HG03575 (cell line): ENCODE results near the gene TPTE.
"Not testable (repeated sequence)": the region's sequence is repeated elsewhere in the genome, so short reads cannot be mapped to it uniquely, and the experiment has no call there.

ENCODE experiments used
- ATAC-seq: cut with Tn5 transposase; IDR thresholded peaks from one replicate; pipeline ENCODE4 v1.9.1; 2021; ENCODE audit not compliant: unreplicated experiment, insufficient number of reproducible peaks, low FRiP score; ENCODE audit errors: extremely low read depth

The TPTE gene

DNA sequence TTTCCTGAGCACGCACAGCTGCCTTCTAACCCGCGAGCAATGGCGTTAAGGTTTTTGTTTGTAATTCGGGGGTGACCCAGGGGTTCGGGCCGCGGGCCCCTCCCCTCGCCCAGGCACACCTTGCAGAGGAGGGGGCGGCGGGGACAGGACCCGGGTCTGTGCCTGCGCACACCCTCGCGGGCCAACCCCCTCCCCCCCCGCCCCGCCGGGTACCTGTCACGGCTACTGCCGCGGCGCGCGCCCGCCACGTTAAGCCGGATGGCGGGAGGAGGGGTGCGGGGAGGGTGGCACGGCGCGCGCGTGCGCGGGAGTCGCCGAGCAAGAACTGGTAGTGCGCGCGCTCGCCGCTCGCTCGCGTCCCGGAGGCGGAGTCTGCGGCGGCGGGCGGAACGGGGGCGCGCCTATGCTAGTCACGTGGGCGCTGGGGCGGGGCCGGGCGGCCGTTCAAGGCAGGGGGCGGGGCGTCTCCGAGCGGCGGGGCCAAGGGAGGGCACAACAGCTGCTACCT lies at the start of gene TPTE:
Gene TPTE, plus strand, starts transcription at position 493 of the 508 bp plus-strand sequence. CDS start 17,141 bp downstream, outside the sequence.
- ATAC-seq: no peak

DNA sequence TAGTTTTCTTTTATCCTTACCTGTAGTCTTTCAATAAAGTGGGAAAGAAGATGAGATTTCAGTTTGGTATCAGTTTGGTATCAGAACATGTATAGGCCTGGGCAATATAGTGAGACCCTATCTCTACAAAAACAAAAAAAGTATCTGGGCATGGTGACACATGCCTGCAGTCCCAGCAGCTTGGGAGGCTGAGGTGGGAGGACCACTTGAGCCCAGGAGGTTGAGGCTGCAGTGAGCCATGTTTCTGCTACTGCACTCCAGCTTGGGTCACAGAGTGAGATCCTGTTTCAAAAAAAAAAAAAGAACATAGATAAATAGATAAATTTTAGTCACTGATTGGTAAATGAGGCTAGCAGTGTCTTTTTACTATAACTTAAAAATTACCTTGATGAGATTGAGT lies 49.4 kb upstream of the TPTE start:
- not testable (repeated sequence) for ATAC-seq

DNA sequence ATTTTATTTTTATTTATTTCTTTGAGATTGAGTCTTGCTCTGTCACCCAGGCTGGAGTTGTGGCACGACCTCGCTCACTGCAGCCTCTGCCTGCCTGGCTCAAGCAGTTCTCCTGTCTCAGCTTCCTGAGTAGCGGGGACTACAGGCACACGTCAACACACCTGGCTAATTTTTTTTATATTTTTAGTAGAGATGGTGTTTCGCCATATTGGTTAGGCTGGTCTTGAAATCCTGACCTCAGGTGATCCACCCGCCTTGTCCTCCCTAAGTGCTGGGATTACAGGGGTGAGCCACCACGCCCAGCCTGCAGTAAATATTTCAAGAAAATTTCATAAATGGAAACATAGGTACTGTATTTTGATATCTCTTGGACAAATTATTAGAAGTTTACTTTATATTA lies 43.6 kb upstream of the TPTE start:
- not testable (repeated sequence) for ATAC-seq

- ATAC-seq: not testable (repeated sequence)
These were observed 41.5 kb upstream of the TPTE start for GRCh38 chr21:10479875-10480274.

GRCh38 chr21:10484864-10485263 lies 36.5 kb upstream of the TPTE start:
- not testable (repeated sequence) for ATAC-seq

DNA sequence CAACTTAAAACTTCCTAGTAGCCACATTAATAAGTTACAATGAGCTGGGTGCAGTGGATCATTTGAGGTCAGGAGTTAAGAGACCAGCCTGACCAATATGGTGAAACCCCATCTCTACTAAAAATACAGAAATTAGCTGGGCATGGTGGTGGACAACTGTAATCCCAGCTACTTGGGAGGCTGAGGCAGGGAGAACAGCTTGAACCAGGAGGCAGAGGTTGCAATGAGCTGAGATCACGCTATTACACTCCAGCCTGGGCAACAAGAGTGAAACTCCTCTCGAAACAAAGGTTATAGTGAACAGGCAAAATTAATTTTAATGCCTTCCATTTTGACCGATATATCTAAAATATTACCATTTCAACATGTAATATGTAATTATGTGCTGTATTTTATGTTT lies 30.9 kb upstream of the TPTE start:
- ATAC-seq: not testable (repeated sequence)

DNA sequence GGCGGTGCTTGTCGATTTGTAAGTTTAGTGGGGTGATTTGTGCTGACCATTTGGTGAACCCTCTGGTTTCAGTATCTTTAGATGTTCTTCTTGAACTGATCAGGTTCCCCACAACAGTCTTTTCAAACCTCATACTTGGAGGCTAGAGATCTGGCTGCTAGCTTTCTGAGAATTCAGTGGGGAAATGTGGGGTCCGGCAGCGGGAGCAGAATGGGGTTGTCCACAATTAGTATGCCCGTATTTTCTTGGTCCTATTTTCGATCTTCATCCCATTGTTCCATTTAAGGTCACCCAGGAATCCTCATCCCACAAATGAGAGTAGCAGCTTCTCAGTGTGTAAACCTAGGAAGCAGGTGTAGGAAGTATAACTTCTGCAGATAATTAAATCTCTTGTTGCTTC lies 10.3 kb upstream of the TPTE start:
- ATAC-seq: no peak

DNA sequence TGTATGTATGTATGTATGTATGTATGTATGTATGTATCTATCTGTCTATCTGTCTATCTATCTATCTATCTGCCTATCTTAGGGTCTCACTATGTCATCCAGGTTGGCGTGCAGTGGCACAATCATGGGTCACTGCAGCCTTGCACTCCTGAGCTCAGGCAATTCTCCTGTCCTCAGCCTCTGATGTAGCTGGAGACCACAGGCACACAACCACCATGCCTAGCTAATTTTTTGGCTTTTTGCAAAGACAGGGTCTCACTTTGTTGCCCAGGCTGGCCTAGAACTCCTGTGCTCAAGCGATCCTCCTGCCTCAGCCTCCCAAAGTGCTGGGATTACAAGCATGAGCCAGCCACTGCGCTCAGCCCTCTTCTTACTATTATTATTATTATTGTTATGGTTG lies 4.5 kb upstream of the TPTE start:
- ATAC-seq: not testable (repeated sequence)

DNA sequence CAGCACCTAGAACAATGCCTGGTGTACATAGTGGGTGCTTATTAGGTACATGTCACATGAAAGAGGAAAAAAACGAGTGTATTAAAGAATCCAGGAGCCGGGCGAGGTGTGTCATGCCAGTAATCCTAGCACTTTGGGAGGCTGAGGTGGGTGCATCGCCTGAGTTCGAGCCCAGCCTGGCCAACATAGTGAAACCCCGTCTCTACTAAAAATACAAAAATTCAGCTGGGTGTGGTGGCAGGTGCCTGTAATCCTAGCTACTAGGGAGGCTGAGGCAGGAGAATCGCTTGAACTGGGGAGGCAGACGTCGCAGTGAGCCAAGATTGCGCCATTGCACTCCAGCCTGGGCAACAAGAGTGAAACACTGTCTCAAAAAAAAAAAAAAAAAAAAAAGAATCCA lies 3.5 kb upstream of the TPTE start:
- ATAC-seq: not testable (repeated sequence)

GRCh38 chr21:10521835-10522500 lies 585 bp downstream of the TPTE start:
- not testable (repeated sequence) for ATAC-seq

- ATAC-seq: no peak
These were observed 18.6 kb downstream of the TPTE start for GRCh38 chr21:10539956-10540355.

- not testable (repeated sequence) for ATAC-seq
These were observed 23.0 kb downstream of the TPTE start for GRCh38 chr21:10544376-10544775.

DNA sequence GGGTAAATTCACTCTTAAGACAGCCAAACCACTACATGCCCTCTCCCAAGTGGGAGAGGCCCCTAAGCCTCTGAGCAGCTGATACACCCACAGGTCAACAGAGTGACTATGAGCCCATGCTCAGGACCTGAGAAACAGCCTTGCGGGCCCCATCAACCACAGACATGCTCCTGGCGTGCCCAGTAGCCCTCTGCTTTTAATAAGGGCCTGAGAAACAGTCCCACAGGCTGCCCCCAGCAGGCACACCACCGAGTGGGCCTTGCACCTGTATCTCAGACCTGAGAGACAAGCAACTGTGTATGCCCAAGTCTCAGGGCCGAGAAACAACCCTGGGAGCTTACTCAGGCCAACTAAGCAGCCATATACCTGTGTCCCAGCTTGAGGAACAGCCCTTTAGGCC lies 26.5 kb downstream of the TPTE start:
- not testable (repeated sequence) for ATAC-seq

DNA sequence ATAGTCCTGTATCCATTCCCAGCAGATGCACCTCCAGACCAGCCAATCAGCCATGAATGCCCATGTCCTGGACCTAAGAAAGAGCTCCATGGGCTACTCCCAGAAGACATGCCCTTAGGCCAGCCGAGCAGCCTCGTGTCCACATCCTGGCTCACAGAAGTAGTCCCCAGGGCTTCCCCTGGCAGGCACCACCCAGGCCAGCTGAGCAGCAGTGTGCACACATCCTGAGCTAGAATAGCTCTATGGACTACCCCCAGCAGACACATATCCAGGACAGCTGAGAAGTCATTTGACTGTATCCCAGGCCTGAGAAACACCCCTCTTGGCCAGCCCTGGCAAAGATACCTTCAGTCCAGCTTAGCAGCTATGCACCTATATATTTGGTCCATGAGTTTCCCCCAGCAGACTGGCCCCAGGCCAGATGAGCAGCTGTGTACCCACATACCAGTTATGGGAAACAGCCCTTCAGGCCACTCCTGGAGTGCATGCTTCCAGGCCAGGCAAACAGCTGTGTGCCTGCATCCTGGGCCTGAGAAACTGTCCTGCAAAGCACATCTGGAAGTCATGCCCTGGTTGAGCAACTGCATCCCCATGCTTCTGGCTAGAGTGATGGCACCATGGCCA lies 27.1 kb downstream of the TPTE start:
- ATAC-seq: not testable (repeated sequence)

DNA sequence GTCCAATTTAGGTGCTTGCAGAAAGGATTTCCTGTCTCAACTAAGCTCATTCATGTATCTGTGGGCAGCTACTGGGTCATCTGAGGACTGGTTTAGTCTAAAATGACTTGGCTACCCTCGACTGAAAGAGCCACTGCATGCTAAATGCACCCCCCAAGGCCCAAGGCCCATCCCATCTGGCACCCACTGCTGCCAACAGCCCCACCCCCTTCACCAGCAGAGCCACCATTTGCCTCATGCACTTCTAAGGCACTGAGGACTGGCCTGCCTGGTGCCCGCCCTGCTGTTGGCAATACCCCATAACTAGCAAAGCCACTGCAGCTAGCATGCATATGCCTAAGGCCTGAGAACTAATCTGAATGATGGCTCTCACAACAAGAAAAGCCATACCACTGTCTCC lies 49.4 kb downstream of the TPTE start:
- ATAC-seq: not testable (repeated sequence)

GRCh38 chr21:10574531-10575310 lies 53.3 kb downstream of the TPTE start:
- not testable (repeated sequence) for ATAC-seq

DNA sequence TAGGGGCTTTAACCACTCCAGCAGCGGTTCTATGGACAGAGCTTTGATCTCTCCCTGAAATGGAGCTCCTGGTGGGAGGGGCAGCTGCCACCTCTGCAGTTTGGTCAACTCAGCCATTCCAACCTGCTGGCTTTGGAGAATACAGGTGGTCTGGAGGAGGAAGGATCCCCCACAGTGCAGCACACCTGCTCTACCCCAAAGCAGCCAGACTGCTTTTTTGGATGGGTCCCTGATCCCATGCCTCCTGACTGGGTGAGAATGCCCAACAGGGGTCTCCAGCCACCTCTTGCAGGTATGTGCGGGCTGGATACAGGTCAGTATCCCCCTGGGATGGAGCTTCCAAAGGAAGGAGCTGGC lies 53.9 kb downstream of the TPTE start:
- no peak for ATAC-seq

- not testable (repeated sequence) for ATAC-seq
These were observed 57.5 kb downstream of the TPTE start for GRCh38 chr21:10578910-10579309.

- not testable (repeated sequence) for ATAC-seq
These were observed 67.7 kb downstream of the TPTE start for GRCh38 chr21:10589115-10589514.

DNA sequence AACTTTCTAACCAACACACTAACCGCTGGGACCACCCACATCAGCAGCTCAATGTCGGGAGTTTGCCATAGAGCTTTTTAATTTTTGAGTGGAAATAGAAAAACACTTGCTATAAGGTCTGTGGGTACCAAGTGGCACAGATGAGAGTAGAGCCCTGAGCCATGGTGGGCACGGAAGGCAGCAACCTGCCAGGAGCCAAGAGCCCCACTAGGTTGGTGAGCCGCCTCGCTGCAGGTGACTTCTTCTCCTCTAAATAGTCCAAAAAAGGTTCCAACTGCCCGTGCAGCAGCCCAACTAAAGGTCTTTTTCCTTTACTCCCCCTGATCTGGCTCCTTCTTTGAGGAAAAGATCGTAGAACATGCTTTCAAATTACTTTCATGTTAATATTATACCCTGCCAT lies 85.7 kb downstream of the TPTE start:
- not testable (repeated sequence) for ATAC-seq
